HG02759 (cell line): ENCODE data around the gene SP140L.
"Not testable (repeated sequence)": the region's sequence is repeated elsewhere in the genome, so short reads cannot be mapped to it uniquely, and the experiment has no call there.

Source experiments
- ATAC-seq: cut with Tn5 transposase; IDR thresholded peaks from one replicate; pipeline ENCODE4 v1.9.1; 2021; ENCODE audit warnings: mild to moderate bottlenecking, moderate library complexity; ENCODE audit not compliant: unreplicated experiment

Gene SP140L

GRCh38 chr2:230362030-230362691 lies 35.2 kb downstream of the SP140L start:
- no peak for ATAC-seq

GRCh38 chr2:230382108-230382507 lies 55.1 kb downstream of the SP140L start:
- no peak for ATAC-seq

- ATAC-seq = no peak
These were observed 56.5 kb downstream of the SP140L start for GRCh38 chr2:230383453-230383852.

GRCh38 chr2:230384986-230385385 lies 58.0 kb downstream of the SP140L start:
- ATAC-seq = no peak

GRCh38 chr2:230394301-230394700 lies 67.3 kb downstream of the SP140L start:
- ATAC-seq = no peak

- ATAC-seq = not testable (repeated sequence)
These were observed 71.7 kb downstream of the SP140L start for GRCh38 chr2:230398698-230399097.

GRCh38 chr2:230400041-230400440 lies 73.0 kb downstream of the SP140L start:
- no peak for ATAC-seq

- no peak for ATAC-seq
These were observed 73.5 kb downstream of the SP140L start for GRCh38 chr2:230400454-230400853.

GRCh38 chr2:230401026-230401425 lies 74.0 kb downstream of the SP140L start:
- ATAC-seq = not testable (repeated sequence)

GRCh38 chr2:230403746-230404145 lies 76.8 kb downstream of the SP140L start:
- no peak for ATAC-seq

- no peak for ATAC-seq
These were observed 78.8 kb downstream of the SP140L start for GRCh38 chr2:230405824-230406223.

GRCh38 chr2:230408244-230408842 lies 81.3 kb downstream of the SP140L start:
- no peak for ATAC-seq

GRCh38 chr2:230409316-230409715 lies 82.3 kb downstream of the SP140L start:
- not testable (repeated sequence) for ATAC-seq

- no peak for ATAC-seq
These were observed 83.3 kb downstream of the SP140L start for GRCh38 chr2:230410263-230410662.

GRCh38 chr2:230410861-230411569 lies 84.0 kb downstream of the SP140L start:
- no peak for ATAC-seq

- peak; percentile 55 for ATAC-seq
These were observed 84.8 kb downstream of the SP140L start for GRCh38 chr2:230411570-230412370.

GRCh38 chr2:230412371-230412711 lies 85.3 kb downstream of the SP140L start:
- no peak for ATAC-seq

GRCh38 chr2:230412846-230413245 lies 85.9 kb downstream of the SP140L start:
- no peak for ATAC-seq

- ATAC-seq = no peak
These were observed 86.5 kb downstream of the SP140L start for GRCh38 chr2:230413479-230413878.

GRCh38 chr2:230414302-230414701 lies 87.3 kb downstream of the SP140L start:
- ATAC-seq = no peak

- ATAC-seq = peak; percentile 83
These were observed 89.2 kb downstream of the SP140L start, which contains the start of gene SP100 for GRCh38 chr2:230416061-230416721. Gene SP100 (plus strand): TSS chr2:230416201. CDS start chr2:230416297, 96 bp downstream.
